ENCODE data around the gene ATP5MG.

The ATP5MG gene

GRCh38 chr11:118435893-118436624 lies 34.7 kb downstream of the ATP5MG start, which contains the start of gene KMT2A:
KMT2A (plus strand) TSS chr11:118436492; CDS start chr11:118436513, 21 bp downstream.
- DNase-seq (ENCODE audit: extremely low read depth, low read depth): peak; percentile 97
- no peak for TF ChIP-seq CTCF (IDR thresholded peaks at IDR 0.05; ENCODE audit: low read depth, low read length)

- DNase-seq (ENCODE audit: extremely low read depth, low read depth): no peak
- no peak for TF ChIP-seq CTCF (IDR thresholded peaks at IDR 0.05; ENCODE audit: low read depth, low read length)
These were observed 35.3 kb downstream of the ATP5MG start for GRCh38 chr11:118436639-118437207.

- DNase-seq (ENCODE audit: extremely low read depth, low read depth): no peak
- TF ChIP-seq CTCF (IDR thresholded peaks at IDR 0.05; ENCODE audit: low read depth, low read length): no peak
These were observed 36.1 kb downstream of the ATP5MG start for GRCh38 chr11:118437208-118438125.

- 0 out of 2 replicates have a peak, but pooled peaks have one; percentile 3 for TF ChIP-seq CTCF (IDR thresholded peaks at IDR 0.05; ENCODE audit: low read depth, low read length)
- peak; percentile 47 for DNase-seq (ENCODE audit: extremely low read depth, low read depth)
These were observed 37.0 kb downstream of the ATP5MG start for GRCh38 chr11:118438314-118438931.

- no peak for TF ChIP-seq CTCF (IDR thresholded peaks at IDR 0.05; ENCODE audit: low read depth, low read length)
These were observed 38.2 kb downstream of the ATP5MG start for GRCh38 chr11:118439646-118440045.

DNA sequence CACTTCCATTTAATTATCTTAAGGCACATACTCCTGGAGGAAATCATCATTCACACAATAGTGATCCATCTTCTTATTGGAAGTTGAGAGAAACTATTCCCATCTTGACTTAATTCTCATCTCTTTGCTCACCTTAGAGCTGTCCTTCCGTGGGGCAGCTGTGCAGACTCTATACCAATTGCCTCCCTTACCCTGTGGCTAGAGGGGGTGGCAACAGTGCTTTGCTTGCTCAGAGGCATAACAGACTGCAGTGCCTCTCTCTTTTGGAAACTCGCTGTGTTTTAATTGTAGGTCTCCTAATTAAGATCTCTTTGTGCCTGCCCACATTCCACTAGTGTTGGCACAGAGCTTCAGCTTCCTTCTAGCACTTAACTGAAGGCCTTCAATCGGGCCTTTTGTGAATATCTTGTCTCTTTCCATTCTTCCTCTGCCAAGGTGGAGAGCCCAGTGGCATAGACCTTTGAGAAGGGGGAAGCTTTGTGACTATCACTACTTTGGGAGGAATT lies 40.4 kb downstream of the ATP5MG start:
- no peak for TF ChIP-seq CTCF (IDR thresholded peaks at IDR 0.05; ENCODE audit: low read depth, low read length)

More at GRCh38 chr11:118439646-118440045, 38.2 kb downstream of the ATP5MG start:
- DNase-seq (ENCODE audit: extremely low read depth, low read depth): no peak

More for the DNA sequence above, 40.4 kb downstream of the ATP5MG start:
- no peak for DNase-seq (ENCODE audit: extremely low read depth, low read depth)
